GM18508 (cell line): ENCODE data around the gene AFF3.

Experiments
- ATAC-seq: cut with Tn5 transposase; IDR thresholded peaks from one replicate; pipeline ENCODE4 v1.9.1; 2021; ENCODE audit warnings: moderate number of reproducible peaks; ENCODE audit not compliant: insufficient read depth, unreplicated experiment

AFF3 gene

DNA sequence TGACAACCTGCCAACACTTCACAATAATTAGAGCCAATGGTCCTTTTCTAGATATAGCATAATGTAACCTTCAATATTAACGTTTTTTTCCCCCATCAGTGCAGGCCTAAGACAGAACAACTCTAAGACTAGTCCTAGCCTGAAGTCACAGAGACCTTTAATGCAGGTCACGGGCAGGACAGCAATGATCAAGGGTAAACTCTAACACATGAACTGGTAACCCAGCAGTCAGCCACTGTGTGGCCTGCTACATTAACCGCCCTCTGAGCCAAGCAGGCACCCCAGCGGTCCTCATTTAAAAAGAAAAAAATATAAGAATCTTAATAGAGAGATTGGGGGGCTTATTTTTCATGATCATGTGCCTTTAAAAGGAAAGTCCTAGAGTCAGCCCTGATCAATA is 290.6 kb downstream of the AFF3 start:
- ATAC-seq: no peak

DNA sequence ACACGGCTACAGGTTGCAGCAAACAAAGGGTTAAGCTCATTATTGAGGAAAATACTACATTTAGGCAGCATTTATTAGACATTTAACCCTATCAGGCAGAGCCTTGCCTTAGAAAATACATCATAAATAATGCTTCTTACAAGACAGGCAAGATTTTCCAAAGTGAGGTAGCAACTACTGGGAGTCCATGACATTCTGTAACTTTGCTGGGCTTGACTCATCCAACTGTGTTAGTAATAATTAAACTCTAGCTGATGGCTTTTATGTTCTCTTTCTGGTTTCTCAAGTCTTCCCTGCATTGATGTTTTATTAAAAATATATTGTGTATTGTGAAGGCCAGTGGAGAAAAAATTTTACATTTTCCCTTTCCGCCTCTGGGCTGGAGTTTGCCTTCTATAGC is 291.3 kb downstream of the AFF3 start:
- no peak for ATAC-seq

DNA sequence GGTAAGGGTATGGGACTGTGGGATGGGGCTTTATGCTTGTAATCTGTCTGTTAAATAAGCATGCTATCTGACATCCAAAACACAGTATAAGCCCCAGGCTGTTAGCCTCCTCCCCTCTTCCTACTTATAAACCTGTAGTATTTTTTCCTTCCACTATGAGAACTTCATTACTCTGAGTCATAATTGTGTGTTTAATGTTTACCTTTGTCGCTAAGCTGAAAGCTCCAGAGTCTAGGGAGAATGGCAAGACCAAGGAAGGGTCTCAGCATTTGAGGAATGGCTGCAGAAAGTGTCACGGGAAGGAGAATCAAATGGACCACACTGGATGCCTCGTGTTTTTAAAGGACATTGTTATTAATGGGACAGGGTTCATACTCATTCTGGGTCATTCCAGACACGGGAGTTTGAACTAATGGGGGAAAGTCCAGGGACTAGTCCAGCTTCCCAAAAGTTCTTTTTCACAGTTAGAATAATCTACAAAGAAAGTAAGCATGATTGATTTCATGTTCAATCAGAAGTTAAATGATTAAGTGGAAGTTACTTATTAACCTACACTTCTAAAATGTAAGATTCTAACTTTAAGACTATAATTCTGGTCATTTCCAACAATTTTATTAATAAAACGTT is 292.2 kb downstream of the AFF3 start:
- ATAC-seq: no peak

DNA sequence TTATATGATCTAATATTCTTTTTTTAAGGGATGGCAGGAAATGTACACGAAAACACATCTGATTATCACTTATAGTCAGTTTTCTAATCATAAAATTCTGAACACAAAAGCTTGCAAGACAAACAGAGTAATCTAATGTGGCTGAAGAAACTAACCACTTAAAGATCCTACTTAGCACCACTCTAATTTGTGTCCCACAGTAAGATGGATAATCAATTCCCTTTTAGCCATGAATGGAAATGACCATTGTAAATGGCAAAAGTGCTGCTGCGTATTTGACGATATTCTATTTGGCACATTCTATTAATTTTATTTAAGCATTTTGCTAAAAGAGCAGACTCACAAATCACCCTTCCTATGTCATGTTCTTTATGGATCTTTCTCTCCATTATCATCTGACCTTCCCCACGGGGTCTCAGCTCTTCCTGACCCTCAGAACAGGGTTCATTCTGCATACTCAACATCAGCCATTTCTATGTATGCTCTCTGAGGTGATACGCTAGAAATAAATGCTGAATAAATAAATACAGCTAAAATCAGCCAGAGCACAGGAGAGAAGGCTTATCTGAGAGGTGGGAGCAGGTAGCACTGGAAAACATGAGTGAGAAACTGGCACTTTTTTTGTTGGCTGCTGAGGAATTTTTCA is 295.8 kb downstream of the AFF3 start:
- ATAC-seq: no peak

DNA sequence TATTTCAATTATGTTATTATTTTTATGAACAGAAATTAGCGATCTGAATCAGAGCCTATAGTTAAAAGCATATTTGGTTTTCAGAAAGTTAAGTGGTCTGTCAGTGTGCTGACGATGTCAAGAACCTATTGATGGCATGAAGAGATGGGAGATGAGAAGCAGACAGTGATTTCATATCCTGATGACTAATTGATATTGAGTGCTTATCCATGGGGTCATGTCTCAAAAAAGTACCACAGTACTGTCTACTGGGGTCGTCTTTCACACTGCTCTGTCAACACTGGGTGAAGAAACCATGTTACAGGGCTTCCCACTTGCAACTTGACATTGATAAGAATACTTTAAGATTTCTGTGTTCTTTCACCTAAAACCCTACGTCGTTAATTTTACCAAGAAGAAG is 297.1 kb downstream of the AFF3 start:
- no peak for ATAC-seq

DNA sequence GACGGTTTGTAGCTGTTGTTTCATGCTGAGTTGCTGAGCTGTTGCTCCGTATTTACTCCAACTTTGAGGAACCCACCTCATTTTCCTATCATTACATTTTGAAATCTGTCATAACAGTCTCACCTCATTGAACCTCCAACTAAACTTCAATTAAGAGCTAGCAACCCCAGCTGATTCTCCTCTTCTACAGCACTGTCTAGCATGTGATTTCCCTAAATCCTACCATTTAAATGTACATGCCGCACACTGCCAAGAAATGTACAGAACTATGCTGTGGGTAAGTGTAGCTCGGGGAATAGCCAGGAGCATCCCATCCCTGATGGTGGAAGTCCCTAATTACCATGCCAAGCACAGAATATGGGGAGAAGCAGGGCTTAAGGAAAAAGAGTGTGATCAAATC is 299.9 kb downstream of the AFF3 start:
- no peak for ATAC-seq

DNA sequence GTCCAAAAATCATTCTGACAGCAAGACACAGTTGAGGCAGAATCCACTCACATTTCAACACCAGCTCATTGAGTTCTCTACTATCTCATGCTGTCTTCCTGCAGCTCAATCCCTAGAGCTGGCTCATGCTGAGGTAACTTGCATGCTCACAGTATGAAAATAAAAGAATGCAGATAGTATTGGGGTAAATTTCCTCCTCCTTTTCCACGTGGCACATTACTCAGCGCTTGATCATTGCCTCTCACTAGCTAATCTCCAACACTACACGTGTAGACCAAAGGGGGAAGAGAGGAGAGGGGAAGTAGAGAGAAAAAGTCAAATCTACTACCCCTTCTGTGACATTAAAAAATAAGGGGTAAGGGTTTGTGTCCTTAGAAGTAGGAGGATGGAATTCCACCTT is 300.6 kb downstream of the AFF3 start:
- ATAC-seq: no peak

DNA sequence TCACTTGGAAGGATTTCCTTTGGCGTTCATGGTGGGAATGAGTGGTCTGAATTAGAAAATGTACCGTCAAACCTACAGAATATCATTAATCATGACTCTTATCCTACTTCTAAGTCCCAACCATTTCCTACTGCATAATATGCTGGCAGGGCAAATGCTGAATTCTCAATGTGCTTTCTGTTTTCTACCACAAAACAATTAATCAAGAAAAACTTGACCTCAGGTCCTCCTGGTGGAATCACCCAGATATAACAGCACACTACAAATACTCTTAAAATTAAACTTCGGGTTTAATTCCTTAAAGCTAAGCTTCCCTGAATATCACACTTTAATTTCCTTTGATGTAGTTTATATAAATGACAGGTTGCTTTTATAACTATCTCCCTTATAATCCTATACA is 301.6 kb downstream of the AFF3 start:
- ATAC-seq: no peak

DNA sequence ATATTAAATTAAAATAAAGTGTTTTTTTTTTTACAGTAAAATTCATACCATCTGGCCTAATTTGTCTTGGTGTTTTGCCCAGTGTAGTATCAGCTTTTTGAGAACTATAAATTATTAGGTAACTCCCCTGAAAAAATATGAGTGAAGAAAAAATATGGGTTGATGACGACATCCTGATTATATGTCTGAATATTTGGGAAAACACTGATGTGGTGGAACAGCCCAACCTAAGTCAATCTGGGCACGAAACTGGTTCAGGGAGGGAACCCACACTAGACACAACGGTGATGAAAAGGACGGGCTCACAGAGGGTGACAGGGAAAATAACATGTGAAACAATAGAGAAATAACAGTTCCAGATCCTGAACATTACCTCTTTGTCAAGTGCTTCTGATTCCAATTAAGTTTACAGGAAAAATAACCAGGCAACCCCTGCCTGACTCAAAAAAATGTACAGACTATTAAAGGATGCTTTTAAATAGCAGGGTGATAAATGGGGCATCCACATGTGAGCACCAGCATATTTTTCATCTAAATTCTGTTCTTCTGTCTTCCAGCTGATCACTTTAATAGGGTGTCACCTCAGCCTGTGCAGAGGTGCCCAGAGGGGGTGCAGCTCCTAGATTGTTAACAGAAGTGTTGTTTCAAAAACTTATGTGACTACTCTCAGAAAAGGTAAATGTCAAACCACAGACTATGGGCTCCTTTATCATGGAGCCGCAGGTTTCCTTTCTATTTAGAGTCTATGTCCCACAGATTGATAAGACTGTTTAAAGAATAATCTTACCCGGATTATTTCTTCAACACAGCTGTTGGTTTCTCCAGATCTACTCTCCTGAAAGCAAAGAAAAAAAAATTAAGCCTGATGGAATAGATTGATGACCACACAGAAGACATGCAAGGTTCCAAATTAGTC is 305.4 kb downstream of the AFF3 start:
- no peak for ATAC-seq

DNA sequence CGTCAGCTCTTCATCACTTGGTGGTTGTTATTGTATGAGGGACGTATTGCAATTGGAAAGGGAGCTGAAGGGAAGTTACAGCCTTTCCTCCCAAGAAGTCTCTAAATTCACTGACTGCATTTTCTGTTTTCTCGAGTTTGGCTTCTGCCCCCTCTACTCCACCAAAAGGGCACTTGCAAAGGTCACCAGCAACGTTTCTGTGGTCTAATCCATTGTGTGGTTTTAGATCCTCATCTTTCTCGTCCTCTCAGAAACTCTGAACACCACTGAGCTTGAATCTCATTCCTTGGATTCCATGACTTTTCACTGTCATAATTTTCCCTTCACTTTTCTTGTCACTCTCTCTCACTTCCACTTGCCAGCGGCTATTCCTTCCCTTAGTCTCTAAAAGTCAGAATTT is 308.0 kb downstream of the AFF3 start:
- ATAC-seq: no peak

DNA sequence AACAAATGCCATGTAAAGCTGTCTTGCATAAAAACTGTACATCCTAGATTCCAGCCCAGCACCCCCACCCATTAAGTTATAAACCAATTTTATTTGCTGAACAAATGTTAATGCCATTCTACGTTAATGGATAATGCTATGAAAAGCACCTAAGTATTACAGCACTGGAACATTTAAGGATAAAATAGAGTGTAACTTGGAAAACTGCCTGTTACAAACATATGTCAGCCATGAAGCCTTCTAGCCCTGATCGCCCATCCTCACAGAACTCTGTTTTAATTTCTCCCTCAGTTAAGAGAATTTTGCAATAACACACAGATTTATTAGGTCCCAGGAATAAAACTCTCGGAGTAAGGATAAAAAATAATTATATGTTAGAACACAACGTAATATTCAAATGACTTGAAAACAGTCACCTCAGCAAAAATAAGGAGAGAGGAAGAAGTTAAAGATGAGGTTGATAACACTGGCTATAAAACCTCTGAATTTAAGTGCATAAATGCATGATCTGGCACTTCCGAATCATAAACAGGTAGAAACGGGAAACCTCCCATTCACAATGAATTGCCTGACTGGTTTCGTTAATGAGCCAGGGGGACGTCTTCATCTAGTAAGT is 308.7 kb downstream of the AFF3 start:
- ATAC-seq: no peak

DNA sequence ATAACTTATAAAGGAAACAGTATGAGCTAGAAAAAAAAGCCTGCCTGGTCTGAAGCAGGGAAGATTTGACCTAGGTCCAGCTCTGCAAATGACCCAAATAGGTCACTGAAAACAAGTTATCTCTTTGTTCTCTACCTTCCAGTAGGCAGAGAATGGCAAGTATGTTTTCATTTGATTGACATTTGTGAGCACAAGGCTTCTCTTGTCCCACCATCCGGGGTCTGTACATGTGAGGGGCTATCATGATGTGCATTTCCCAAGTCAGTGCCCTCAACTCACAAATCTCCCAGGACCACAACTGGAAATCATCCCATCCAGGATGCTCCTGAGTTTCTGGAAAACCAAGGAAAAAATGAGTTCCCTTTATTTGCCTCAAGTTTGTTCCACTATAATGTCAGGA is 309.5 kb downstream of the AFF3 start:
- ATAC-seq: no peak

DNA sequence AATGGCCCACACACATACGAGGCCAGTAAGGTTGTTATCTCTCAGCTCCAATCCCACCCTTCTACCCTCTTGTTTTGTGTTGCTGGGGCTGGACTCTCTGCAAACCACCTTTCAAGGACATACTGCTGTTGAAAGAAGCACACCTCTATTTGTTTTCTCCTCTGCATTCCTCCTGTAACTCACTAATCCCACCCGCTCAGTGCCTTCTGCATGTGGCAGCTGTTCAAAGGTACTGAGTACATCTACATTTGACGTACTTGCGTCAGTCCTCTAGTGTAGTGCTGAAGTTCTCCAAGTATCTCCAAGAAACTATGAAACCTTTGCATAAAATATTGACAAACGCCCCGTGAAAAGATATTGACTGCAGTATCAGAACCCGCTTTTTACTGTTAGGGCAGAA is 310.6 kb downstream of the AFF3 start:
- ATAC-seq: no peak

DNA sequence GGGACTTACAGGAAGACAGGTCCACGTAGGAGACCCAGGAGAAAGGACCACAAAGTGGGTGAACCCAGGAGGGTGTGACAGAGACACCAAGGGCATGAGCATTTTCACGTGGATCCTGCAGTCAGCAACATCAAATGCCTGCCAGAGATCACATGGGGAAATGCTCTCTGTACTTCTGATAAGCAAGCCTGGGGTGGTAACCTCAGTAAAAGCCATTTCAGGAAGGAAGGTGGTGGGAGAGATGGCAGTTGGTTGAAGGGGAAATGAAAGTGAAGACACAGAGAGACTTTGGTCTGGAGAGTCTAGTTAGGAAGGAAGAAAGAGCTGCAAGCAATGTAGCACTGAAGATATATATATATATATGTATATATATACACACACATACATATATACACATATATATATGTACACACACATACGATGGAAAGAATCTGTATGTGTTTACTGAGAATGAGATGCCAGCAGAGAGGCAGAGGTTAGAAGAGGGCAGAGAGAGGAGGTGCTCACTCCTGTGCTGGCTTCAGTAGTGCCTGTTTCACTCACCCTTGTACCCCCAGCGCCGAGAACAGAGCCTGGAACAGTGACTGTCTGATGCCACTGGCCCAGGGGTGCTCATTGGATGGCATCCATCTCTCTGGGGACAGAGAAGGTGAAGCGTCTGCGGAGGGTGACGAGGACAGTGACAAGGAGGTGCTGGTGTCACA is 314.9 kb downstream of the AFF3 start:
- no peak for ATAC-seq

DNA sequence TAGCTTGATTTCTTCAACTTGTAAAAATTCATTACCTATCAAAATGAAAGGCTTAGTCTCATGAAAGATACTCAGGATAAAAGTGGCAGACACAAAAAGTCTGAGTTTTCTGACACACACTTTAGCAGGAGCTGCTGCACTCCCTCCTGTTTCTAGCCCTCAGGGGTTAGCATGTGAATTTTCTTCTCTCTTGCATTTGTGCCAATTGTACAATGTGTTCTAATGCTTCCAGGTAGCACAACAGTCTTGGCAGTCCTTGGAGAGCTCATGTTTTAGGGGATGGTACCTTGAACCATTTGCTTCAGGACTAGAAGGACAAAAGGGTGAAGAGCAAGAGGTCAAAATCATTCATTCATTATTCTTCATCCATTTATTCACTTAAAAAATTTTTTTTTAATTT is 316.8 kb downstream of the AFF3 start:
- ATAC-seq: no peak

DNA sequence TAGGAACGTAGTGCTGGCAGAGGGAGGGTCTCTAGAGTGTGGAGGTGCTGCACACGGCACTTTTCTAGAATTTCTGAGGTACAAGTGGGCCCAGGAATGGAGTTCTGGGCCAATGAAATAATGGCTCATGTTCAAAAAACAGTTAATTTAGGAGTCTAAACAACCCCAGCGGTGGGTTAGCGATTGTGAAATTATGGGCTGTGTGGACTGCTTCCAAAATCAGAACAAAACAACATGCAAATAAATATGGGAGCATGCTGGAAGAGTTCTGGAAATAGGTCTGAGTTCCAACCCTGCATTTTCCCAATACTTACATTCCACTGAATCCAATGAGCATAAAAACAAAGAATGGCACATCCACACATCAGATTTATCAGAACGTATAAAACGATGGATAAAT is 317.6 kb downstream of the AFF3 start:
- no peak for ATAC-seq

DNA sequence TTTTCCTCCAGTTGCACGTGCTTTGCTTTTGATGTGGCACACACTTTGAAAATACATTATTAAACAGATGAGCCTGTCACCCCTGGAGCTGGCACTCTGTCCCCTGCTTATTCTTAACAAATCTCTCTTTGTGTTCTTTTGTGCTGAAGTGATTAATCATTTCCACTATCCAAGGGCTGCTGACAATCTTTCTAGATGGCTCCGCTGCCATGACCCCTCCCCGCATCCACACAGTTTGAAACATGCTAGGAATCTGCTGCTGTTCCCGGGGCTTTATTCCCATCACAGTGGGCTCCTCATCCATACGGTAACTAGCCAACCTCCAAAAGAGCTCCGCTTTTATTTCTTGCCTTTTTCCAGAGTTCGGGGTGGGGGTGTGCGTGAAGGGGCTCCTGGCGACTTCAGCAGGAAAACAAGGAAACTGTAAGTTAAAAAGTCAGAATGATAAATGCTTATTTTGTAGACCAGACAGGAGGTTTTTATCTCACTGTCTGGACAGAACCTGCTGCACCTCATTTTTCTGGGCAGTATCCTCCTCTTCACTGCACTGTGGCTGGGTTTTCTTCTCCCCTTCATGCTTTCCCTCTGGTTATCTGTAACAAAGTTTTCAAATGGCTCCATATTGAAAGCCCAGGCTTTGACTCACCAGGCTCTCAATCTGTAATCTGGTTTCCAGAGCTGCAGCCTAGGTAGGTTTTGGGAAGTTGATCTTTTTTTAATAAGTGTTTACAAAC is 319.7 kb downstream of the AFF3 start:
- ATAC-seq: no peak

DNA sequence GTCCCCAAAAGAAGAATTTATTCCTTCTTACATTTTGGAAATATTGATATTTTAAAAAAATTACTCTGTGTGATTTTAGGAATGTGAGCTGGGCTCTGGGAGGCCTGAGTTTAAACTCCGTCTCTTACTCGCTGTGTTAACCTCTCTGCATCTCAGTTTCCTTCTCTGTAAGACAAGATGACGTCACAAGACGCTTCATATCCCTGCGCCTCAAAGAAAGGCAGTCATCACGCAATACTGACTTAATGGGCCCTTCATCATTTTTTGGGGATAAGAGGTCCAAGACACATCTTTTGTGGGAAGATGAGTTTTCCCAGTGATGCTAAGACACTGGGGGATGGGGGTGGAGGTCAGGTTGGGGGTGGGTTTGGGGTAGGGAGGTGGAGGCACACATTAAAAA is 320.4 kb downstream of the AFF3 start:
- ATAC-seq: no peak

DNA sequence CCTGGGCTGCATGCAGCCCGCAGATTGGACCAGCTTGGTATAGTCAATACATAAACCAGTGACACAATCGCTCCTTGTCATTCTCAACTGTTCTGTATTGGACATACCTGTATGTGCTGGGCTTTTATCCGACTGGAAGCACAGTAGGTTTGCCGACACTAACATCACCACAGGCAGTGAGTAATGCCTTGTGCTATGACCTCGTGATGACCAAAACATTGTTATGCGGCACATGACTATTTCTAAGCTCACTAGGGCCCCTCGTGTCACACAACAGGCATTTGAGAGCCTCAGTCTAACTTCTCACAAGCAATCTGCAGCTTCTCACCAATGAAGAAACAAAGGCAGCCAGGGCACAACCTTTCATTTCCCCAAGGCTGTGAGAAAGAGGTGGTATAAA is 320.8 kb downstream of the AFF3 start:
- no peak for ATAC-seq

DNA sequence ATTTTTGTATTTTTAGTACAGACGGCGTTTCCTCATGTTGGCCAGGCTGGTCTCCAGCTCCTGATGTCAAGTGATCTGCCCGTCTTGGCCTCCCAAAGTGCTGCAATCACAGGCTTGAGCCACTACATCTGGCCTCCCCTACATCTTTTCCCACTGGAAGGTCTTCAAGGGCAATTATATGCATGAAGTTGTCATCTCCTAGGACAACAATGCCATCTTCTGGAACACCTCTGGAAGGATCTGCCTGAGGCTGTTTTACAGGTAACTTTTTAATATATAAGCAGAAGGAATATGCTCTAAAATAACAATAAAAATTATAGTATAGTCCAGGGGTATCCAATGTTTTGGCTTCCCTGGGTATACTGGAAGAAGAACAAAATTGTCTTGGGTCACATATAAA is 321.4 kb downstream of the AFF3 start:
- no peak for ATAC-seq
